OCI-LY3 (cell line): ENCODE data around the gene FAM53C.

ENCODE experiments used
- CTCF ChIP-seq: fragments of 200-600, 300-600 bp; sonication (generic); IDR thresholded peaks from 2 replicates; pipeline ENCODE4 v1.5.1; 2014; ENCODE audit warnings: antibody characterized with exemption, low read length, low read depth
- EZH2phosphoT487 ChIP-seq: fragments of 200-600 bp; shearing (Covaris generic); IDR thresholded peaks from 2 replicates; pipeline ENCODE4 v1.6.1; 2018; ENCODE audit warnings: antibody characterized with exemption, mixed run types, low read depth

- TF ChIP-seq CTCF (no peak), EZH2phosphoT487 (no peak)
These were observed 31.6 kb downstream of the FAM53C start for GRCh38 chr5:138369706-138370105.
